GM12878 (cell line): ENCODE data around the gene ZBTB37. TPM values are rescaled to one million over a fixed set of nuclear protein-coding genes. Genes with fewer than 3 reads are reported as not detected.
"Not testable (repeated sequence)": the region's sequence is repeated elsewhere in the genome, so short reads cannot be mapped to it uniquely, and the experiment has no call there.

Source experiments
- ATAC-seq: fragments of 200-7000 bp; cut with Tn5 transposase; 3 replicates; pipeline ENCODE4 v1.9.1; 2020; ENCODE audit warnings: mild to moderate bottlenecking, moderate library complexity
- BruUV-seq: library from RNA; stranded (reverse); fragments of 400-500 nt; replicated peaks from 2 replicates; lab custom pipeline; 2021; lab: Mats Ljungman, UMichigan
- CTCF ChIA-PET: fragments of 300-600 bp; sonication (Branson Sonifier 250); formaldehyde crosslinking; extraction: SDS; loops from one replicate; lab custom pipeline; 2021; ENCODE audit warnings: inconsistent platforms; lab: Yijun Ruan, JAX
- POLR2A ChIA-PET: fragments of 350-600 bp; formaldehyde crosslinking; extraction: SDS; loops from one replicate; lab custom pipeline; 2021; ENCODE audit warnings: inconsistent platforms; lab: Charles Lee
- RAD21 ChIA-PET: fragments of 300-600 bp; sonication (Branson Sonifier 250); formaldehyde crosslinking; loops from one replicate; lab custom pipeline; 2023; ENCODE audit warnings: antibody characterized with exemption; ENCODE audit not compliant: unreplicated experiment; lab: Charles Lee
- SMC1A ChIA-PET: fragments of 300-600 bp; sonication (Branson Sonifier 250); formaldehyde crosslinking; loops from one replicate; lab custom pipeline; 2023; ENCODE audit not compliant: unreplicated experiment, uncharacterized antibody; lab: Charles Lee
- DNase-seq: peaks from one replicate; pipeline ENCODE4 v3.0.0-alpha.2; 2011; ENCODE audit warnings: low read depth, low spot score
- FAIRE-seq: peaks from 3 replicates; lab custom pipeline; 2011; peaks lifted over from hg19 to GRCh38; lab: Jason Lieb, UNC
- H2AFZ ChIP-seq: 2 replicates; pipeline ENCODE4 v1.6.0; 2011; ENCODE audit warnings: low read depth, low read length, control low read depth; ENCODE audit not compliant: control insufficient read depth
- H3K27ac ChIP-seq: 2 replicates; pipeline ENCODE4 v1.5.1; 2011; ENCODE audit warnings: control low read depth; ENCODE audit not compliant: control insufficient read depth, insufficient read depth
- H3K27me3 ChIP-seq, 2 experiments: replicated peaks in 1 of 2; 2 replicates each; pipeline versions ENCODE4 v1.6.0 to v1.6.1; 2011; ENCODE audit warnings: low read length in 1 of 2; ENCODE audit not compliant: control insufficient read depth in 2 of 2, insufficient read depth in 2 of 2
- H3K36me3 ChIP-seq, 2 experiments: 2 replicates each; pipeline ENCODE4 v1.5.1; 2011; ENCODE audit warnings: low read length in 1 of 2; ENCODE audit not compliant: control insufficient read depth in 2 of 2, insufficient read depth in 2 of 2
- H3K4me1 ChIP-seq: 2 replicates; pipeline ENCODE4 v1.6.1; 2011; ENCODE audit warnings: mild to moderate bottlenecking, low read length, moderate library complexity, mixed read lengths; ENCODE audit not compliant: control insufficient read depth, insufficient read depth
- H3K4me2 ChIP-seq: 2 replicates; pipeline ENCODE4 v1.6.0; 2011; ENCODE audit warnings: control low read depth; ENCODE audit not compliant: control insufficient read depth, insufficient read depth
- H3K4me3 ChIP-seq: fragments of 200-600 bp; sonication (generic); 2 replicates; pipeline ENCODE4 v1.5.1; 2016
- H3K79me2 ChIP-seq: 2 replicates; pipeline ENCODE4 v1.6.0; 2011; ENCODE audit warnings: low read length; ENCODE audit not compliant: control insufficient read depth, insufficient read depth
- H3K9ac ChIP-seq: 2 replicates; pipeline ENCODE4 v1.8.0; 2011; ENCODE audit warnings: low read length, control low read depth, mixed read lengths; ENCODE audit not compliant: control insufficient read depth, insufficient read depth
- H3K9me3 ChIP-seq: replicated peaks from 3 replicates; pipeline ENCODE4 v1.5.1; 2011; ENCODE audit warnings: mild to moderate bottlenecking, low read length; ENCODE audit not compliant: control insufficient read depth, insufficient read depth
- H4K20me1 ChIP-seq: 2 replicates; pipeline ENCODE4 v1.6.0; 2011; ENCODE audit not compliant: control insufficient read depth, insufficient read depth
- ATF7 ChIP-seq: fragments of 450-650 bp; IDR thresholded peaks from 2 replicates; pipeline ENCODE4 v1.6.1; 2016; ENCODE audit warnings: low read depth, mild to moderate bottlenecking
- WGBS: methylation state at CpG from one replicate; pipeline ENCODE4 v1.1.6; 2016; ENCODE audit warnings: low lambda C conversion rate; ENCODE audit not compliant: insufficient replicate concordance, insufficient coverage; ENCODE audit errors: missing lambda C conversion rate; 5-methylcytosine and 5-hydroxymethylcytosine counted together
- in situ Hi-C: fragments of 300-500 bp; cut with MboI; formaldehyde crosslinking; loops from 9 replicates; pipeline ENCODE4 v1.14.3; 2018; ENCODE audit warnings: mixed read lengths
- intact Hi-C: fragments of 100-400 bp; cut with micrococcal nuclease; formaldehyde crosslinking; loops from one replicate; pipeline ENCODE4 v1.14.2; 2022; ENCODE audit not compliant: unreplicated experiment
- polyA plus RNA-seq, 11 experiments: library from polyadenylated mRNA; depleted of rRNA in 4 of 11; unstranded in 6 of 11; stranded (reverse) in 5 of 11; fragments of >200 nt; fragmentation: Nextera tagmentation in 4 of 11; fragmentation: Illumina TruSeq in 1 of 11; extraction: Ambion mirVana in 4 of 11; extraction: Trizol in 1 of 11; gene quantifications; 1 replicate in 1 of 11; 2 replicates in 10 of 11; pipeline versions ENCODE4 v1.2.1 to v1.2.3, GENCODE V29; 2011 to 2016; ENCODE audit warnings: inconsistent platforms in 2 of 11, missing spikeins in 2 of 11, low read depth in 1 of 11
- total RNA-seq, 4 experiments: library from RNA; depleted of rRNA in 3 of 4; stranded (reverse); fragments of >200 nt in 3 of 4; fragmentation: Illumina TruSeq in 1 of 4; extraction: Trizol in 1 of 4; gene quantifications; 2 replicates each; pipeline versions ENCODE4 v1.2.1 to v1.2.3, GENCODE V29; 2013 to 2021

The ZBTB37 gene
- total and polyA plus RNA-seq, 10 of the 15 experiments (the other 5 are each of a cell fraction or from before 2014, with no cell fraction given) = 0.16 to 5.7 (median 1.9) TPM

GRCh38 chr1:173925306-173926242 is 57.4 kb downstream of the ZBTB37 start:
- intact Hi-C loops = loop anchor here (10.0 kb wide), 1 partner anchor 501 kb away; no protein-coding TSS in a partner anchor
- Histone ChIP-seq H3K4me3 (no peak overlapping the region), H3K36me3 (no peaks in the 10 kb centered on the region), H3K4me2 (no peak overlapping the region), H4K20me1 (no peaks in the 10 kb centered on the region), H3K79me2 (no peaks in the 10 kb centered on the region)
- ChIA-PET POLR2A (interaction anchor here (1.3 kb wide), 1 partner anchor 57 kb away, joined by 3 read pairs; the partner anchor contains the start of gene ZBTB37), RAD21 (no interaction called here)
- 81% methylated on average over 8 of the region's 8 CpGs for WGBS
- ATAC-seq = no peak
- no peak for TF ChIP-seq ATF7
- TF ChIP-seq, all 136 proteins: peak for 0
- DNase-seq (no peak), FAIRE-seq (no peak)
- SMC1A ChIA-PET = no interaction called here
- Histone ChIP-seq H3K4me1 (no peaks in the 10 kb centered on the region), H3K27ac (no peak overlapping the region), H3K27me3 (no peaks in the 10 kb centered on the region), H3K9me3 (no peaks in the 10 kb centered on the region), H2AFZ (no peak overlapping the region), H3K9ac (no peak overlapping the region)
- CTCF ChIA-PET = no interaction called here
- no TSS peak for BruUV-seq
- in situ Hi-C loops = no loop called here

- SMC1A ChIA-PET = interaction anchor here (1.7 kb wide), 1 partner anchor 66 kb away, joined by 5 read pairs; no protein-coding TSS in a partner anchor
- H2AFZ ChIP-seq, BruUV-seq, H3K79me2 ChIP-seq, in situ Hi-C loops, RAD21 ChIA-PET, H3K4me3 ChIP-seq, H4K20me1 ChIP-seq, POLR2A ChIA-PET, H3K27me3 ChIP-seq, H3K9me3 ChIP-seq, H3K9ac ChIP-seq, H3K4me1 ChIP-seq, CTCF ChIA-PET, ATAC-seq, DNase-seq, H3K27ac ChIP-seq, FAIRE-seq, H3K4me2 ChIP-seq, H3K36me3 ChIP-seq: not testable (repeated sequence)
- intact Hi-C loops = loop anchor here (10.0 kb wide), 1 partner anchor 1186 kb away; no protein-coding TSS in a partner anchor
- WGBS = 100% methylated on average over 5 of the region's 5 CpGs
Observed at GRCh38 chr1:173930541-173930940, 62.4 kb downstream of the ZBTB37 start.
